Esophagus squamous epithelium (tissue), 4 donors: ENCODE data around the gene HSBP1.

Experiments used
- CTCF ChIP-seq, 6 experiments: fragments of 450-650 bp in 4 of 6; fragments of 200-600 bp in 2 of 6; sonication (generic) in 2 of 6; IDR thresholded peaks; one replicate each; pipeline ENCODE4 v1.5.1; 2016 to 2019; ENCODE audit warnings: antibody characterized with exemption in 6 of 6, mild to moderate bottlenecking in 4 of 6, moderate library complexity in 4 of 6
- POLR2A ChIP-seq, 4 donors: fragments of 450-650 bp; IDR thresholded peaks; one replicate each; pipeline ENCODE4 v1.6.1; 2017; ENCODE audit warnings: antibody characterized with exemption in 4 of 4, mild to moderate bottlenecking in 4 of 4, moderate library complexity in 3 of 4

DNA sequence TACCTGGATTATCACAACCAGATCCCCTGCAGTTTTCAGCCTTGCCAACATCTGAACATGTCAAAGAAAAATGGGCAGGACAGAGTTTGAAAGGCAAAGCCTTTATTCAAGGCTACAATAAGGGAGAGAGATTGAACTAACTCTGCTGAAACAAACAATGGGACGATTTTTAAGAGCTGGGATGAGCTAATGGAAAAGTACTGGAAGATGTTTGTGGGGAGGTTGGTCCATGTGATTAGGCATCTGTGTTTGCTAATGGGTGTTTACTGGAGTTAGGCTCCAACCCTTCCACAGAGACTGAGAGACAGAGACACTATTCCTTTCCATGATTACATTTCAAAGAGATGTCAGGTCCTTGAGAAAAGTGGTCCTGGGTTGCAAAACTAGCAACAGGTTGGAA, 35.0 kb upstream of the HSBP1 start:
- TF ChIP-seq CTCF (IDR thresholded peaks at IDR 0.05) (no peak), POLR2A (IDR thresholded peaks at IDR 0.05) (no peak)
